SH-SY5Y (cell line): ENCODE data around the gene CHI3L1.

Source experiments
- GATA2 ChIP-seq: IDR thresholded peaks from 2 replicates; pipeline ENCODE4 v1.6.1; 2011; ENCODE audit warnings: mild to moderate bottlenecking, low read depth, low read length
- GATA3 ChIP-seq: IDR thresholded peaks from 2 replicates; pipeline ENCODE4 v1.6.1; 2011; ENCODE audit warnings: low read depth, mild to moderate bottlenecking, low read length, moderate library complexity

DNA sequence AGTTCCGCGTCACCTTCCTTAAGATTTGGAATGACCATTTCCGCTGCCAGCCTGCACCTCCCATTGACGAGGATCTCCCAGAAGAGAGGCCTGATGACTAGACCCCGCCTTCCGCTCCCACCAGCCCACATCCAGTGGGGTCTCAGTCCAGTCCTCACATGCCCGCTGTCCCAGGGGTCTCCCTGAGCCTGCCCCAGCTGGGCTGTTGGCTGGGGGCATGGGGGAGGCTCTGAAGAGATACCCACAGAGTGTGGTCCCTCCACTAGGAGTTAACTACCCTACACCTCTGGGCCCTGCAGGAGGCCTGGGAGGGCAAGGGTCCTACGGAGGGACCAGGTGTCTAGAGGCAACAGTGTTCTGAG, 20.7 kb downstream of the CHI3L1 start:
- TF ChIP-seq GATA2 = no peak
- TF ChIP-seq GATA3 = no peak
